AML-193 (cell line): ENCODE data around the gene PLEKHA4.
"Not testable (repeated sequence)": the region's sequence is repeated elsewhere in the genome, so short reads cannot be mapped to it uniquely, and the experiment has no call there.

ENCODE experiments used
- DNase-seq, 2 experiments: peaks; one replicate each; lab custom pipeline; 2025; lab: John Stamatoyannopoulos, UW

PLEKHA4 gene

DNA sequence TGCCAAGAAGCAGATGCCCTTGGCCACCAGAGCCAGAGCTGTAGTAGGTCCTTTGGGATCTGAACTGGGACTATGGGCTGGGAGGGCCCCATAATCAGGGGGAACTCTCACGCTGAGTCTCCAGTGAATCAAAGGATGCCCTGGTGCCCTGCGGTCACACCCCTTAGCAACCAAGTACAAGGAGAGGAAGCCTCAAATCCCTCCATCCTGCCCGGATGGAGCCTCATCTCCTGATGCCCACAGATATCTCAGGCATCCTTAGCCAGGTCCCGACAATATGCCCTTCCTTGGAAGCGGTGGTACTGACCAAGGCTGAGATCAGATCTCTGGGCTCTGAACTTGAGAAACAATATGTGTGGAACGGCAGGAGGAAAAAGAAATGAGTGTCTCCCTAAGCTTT is 1.7 kb downstream of the PLEKHA4 start:
- no peak for DNase-seq

GRCh38 chr19:48862827-48863226 is 5.6 kb downstream of the PLEKHA4 start:
- DNase-seq = no peak

- DNase-seq = no peak
Measured at GRCh38 chr19:48861313-48861712, 7.1 kb downstream of the PLEKHA4 start.

DNA sequence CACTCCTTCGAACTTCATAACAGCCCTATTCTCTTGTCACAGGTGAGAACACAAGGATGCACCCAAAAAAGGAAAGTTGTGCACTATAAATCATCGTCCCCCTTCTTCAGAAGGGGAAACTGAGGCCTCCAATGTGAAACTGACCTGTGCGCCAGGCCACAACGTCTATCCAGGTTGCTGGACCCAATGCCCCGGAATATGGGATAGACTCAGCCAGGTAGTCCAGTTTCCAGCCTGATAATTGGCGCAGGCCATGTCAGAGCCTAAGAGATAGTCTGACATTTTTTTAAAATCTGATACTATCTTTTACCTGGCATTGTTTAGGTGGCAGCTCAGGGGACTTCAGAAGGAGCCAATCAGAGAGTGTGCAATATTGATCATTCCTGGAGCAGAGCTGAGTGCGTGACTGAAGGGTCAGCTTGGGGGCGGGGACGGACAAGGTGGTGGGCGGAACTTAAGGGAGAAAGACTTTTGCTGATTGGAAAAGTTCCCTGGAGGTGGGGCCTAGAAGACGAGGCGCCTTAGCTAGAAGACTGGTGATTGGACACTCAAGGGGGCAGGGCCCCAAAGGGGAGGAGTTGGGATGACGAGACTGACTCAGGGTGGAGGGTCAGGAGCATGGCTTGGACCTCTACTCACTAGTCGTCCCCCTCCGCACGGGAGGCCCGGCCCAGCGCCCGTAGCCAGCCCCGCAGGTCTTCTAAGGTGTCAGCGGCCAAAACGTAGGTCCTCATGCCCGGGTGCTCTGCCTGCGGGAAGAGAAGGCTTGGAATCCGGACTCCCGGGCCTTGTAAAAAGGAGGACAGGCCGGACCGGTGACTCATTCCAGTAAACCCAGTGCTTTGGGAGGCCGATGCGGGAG is 8.5 kb downstream of the PLEKHA4 start:
- DNase-seq = peak; percentile 71 to 79

GRCh38 chr19:48858984-48859710 is 9.3 kb downstream of the PLEKHA4 start:
- DNase-seq = peak; percentile 12 to 31

DNA sequence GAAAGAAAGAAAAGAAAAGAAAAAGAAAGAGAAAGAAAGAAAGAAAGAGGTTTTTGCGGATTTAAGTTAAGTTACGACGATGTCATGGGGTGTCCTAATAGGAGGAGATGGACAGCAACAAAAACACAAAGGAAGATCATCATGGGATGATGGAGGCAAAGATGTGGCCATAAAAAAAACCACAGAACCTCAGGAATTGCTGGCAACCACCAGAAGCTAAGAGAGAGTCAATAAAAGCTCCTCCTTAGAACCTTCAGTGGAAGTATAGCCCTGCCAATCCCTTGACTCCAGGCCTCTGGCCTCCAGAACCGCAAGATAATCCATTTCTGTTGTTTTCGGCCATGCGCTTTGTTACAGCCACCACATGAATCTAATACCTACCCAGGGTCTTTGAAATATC is 11.5 kb downstream of the PLEKHA4 start:
- no peak for DNase-seq

DNA sequence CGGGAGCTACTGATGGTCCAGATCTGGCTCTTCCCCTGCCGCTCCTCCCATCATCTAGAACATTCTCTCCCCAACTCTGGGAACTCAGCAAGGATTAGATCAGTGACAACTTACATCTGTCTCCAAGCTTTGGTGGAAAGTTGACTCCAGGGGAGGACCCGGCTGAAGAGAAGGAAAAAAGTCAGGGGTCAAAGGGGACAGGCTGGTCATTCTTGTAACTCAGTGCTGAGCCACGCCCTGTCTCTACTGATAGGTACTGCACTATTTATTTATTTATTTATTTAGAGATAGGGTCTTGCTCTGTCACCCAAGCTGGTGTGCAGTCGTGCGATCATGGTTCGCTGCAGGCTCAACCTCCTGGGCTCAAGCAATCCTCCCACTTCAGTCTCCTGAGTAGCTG is 14.3 kb downstream of the PLEKHA4 start:
- no peak for DNase-seq

DNA sequence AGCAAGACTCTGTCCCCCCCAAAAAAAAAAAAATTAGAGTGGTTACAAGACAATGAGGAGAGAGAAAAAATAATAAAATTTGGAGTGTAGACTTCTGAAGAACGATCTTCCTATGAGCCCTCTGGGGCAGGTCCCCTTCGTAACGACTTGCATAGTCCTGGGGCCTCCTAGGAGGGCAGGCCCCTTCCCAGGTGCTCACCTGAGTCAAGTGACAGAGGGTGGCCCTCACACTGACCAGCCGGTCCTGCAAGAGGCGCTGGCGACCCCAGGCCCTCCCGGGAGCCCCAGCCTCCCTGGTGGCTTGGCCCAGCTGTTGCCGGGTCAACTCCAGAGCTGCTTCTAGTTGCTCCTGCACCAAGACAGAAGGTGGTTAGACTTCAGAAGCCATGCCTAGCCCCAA is 14.9 kb downstream of the PLEKHA4 start:
- no peak for DNase-seq

DNA sequence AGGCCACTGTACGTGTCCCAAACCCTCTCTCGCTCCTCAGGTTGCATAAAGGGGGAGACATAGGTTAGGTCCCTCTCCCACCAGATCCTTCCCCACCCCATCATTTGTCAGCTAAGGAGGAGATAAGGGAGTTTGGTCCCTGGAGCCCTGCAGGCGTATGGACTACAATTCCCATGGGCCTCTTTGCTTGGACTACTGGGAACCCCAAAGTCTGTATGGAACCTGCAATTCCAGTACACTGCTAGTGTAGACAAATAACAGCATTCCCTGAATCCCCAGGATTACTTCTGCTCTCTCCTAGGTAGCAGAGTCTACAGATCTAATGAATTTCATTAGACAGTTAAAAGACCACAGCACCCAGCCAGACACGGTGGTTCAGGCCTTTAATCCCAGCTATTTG is 16.1 kb downstream of the PLEKHA4 start:
- no peak for DNase-seq

GRCh38 chr19:48846659-48847058 is 21.8 kb downstream of the PLEKHA4 start:
- DNase-seq = not testable (repeated sequence)

DNA sequence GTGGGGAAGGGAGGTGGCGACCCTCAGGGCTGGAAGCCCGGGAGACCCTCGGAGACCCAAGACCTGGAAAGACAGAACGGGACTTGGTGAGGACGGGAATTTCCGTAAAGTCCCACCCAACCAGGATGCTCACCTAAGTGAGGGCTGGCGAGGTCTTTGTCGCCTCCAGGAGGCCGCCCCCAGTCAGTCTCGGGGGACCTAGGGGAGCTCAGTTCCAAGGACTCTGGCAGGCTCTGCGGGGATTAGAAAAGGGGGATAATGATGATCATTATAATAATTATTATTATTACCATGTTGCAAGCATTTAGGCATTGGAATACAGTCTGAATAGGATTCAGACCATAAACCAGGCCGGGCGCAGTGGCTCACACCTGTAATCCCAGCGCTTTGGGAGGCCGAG is 23.0 kb downstream of the PLEKHA4 start:
- DNase-seq = no peak

- no peak for DNase-seq
Measured at GRCh38 chr19:48844472-48844871, 23.9 kb downstream of the PLEKHA4 start.

- peak; percentile 25 to 30 for DNase-seq
Measured at GRCh38 chr19:48842789-48843162, 25.6 kb downstream of the PLEKHA4 start.

GRCh38 chr19:48841571-48841970 is 26.8 kb downstream of the PLEKHA4 start:
- DNase-seq = no peak

DNA sequence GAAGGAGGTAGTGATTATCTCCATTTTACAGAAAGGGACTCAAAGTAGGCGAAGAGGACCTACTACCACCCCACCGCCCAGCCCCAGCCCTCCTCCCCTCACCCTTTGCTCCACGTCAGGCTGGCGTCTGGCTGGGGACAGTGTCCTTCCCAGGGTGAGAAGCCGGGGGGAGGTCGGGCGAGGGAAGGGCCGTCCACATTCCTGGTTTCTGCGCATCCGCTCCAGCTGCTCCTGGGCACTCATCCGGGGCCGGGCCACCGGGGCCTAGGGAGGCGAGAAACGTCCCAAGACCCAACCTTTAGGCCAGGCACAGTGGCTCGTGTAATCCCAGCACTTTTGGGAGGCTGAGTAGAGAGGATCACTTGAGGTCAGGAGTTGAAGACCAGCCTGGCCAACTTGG is 27.4 kb downstream of the PLEKHA4 start:
- no peak for DNase-seq

- no peak for DNase-seq
Measured at GRCh38 chr19:48837687-48838086, 30.7 kb downstream of the PLEKHA4 start.

DNA sequence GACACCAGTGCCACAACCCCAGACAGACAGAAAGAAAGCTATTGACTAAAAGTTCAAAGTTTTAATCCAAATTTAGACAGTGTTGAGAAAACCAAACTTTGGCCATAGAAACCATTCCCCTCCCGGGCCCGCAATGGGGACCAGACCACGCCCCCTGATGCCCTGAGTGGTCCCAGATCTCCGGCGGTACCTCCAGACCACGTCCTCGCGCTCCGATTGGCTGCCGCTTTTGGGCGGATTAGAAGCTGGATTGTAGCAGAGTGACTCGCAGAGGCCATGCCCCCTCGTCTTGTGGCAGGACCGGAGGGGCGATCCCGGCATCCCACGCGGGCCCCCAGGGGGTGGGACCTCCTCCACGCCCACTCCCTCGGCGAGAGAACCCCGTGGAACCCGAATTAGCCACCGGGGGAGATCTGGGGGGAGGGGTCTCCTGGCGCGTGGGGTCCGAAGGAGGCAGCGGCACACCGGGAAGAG is 31.3 kb downstream of the PLEKHA4 start:
- peak; percentile 67 to 73 for DNase-seq

DNA sequence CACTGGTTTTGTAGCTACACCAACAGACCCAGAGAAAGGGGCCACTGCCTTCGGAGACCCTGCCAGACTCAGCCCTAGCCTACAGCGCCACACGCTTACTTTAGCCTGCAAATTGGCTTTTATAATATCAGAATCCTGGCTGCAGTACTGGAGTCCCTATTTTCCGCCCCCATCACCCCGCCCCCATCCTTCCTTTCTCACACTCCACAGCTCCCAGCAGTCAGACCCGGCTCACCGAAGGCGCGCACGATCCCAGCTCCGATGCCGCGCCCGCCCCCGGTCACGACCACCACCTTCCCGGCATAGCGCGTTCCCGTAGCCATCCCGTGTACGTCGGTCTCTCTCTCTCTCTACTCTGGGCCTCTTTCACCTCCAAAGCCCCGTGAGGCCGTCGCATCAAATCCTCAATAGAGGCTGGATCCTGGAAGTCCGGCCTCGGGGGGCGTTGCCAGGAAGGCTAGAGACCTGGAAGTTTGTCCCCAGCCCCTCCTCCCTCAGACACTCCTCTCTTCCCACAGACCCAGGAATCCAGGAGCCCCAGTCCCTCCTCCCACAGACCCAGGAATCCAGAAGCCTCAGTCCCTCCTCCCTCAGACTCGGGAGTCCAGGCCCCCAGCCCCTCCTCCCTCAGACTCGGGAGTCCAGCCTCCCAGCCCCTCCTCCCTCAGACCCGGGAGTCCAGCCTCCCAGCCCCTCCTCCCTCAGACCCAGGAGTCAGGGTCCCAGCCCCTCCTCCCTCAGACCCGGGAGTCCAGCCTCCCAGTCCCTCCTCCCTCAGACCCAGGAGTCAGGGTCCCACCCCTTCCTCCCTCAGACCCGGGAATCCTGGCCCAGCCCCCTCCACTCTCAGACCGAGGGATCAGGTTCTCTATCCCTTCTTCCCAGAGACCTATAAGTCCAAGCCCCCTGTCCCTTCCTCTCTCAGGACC is 32.1 kb downstream of the PLEKHA4 start, which contains the start of gene HSD17B14:
HSD17B14 (minus strand) TSS at position 403 of the 929 bp plus-strand sequence; CDS start at position 323, 80 bp downstream.
- DNase-seq = no peak

DNA sequence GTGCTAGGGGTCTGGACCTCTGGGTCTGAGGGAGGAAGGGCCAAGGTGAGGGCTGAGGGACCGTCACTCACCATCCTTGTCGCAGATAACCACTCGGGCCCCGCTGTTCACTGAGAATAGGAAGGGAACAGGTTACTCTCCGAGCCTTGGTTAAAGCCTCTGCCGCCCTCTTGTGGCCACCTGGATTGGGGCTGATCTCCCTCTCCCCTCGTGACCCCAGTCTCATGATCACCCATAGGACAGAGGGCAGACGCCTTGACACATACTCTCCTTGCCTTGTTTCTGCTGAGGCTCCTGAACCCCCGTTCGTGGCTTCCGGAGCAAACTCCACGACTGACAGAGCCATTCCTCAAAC is 32.7 kb downstream of the PLEKHA4 start:
- DNase-seq = peak; percentile 83 to 84

- no peak for DNase-seq
Measured at GRCh38 chr19:48833977-48834376, 34.4 kb downstream of the PLEKHA4 start.

- no peak for DNase-seq
Measured at GRCh38 chr19:48833049-48833448, 35.4 kb downstream of the PLEKHA4 start.

- no peak for DNase-seq
Measured at GRCh38 chr19:48830965-48831364, 37.5 kb downstream of the PLEKHA4 start.
